Common myeloid progenitor, CD34-positive (primary cell): ENCODE results near the gene ADAM12.

Experiments
- CTCF ChIA-PET: fragments of 350-600 bp; sonication (Branson Sonifier 250); formaldehyde crosslinking; loops from one replicate; lab custom pipeline; 2021; ENCODE audit warnings: antibody characterized with exemption; lab: Charles Lee
- POLR2A ChIA-PET: fragments of 350-600 bp; sonication (Branson Sonifier 250); formaldehyde crosslinking; loops from one replicate; lab custom pipeline; 2021; ENCODE audit warnings: antibody characterized with exemption; lab: Charles Lee
- DNase-seq, 3 donors: peaks; one replicate each; pipeline versions ENCODE4 v3.0.0 to v3.0.0-alpha.2; 2013
- H3K27ac ChIP-seq, 2 experiments: 1 replicate in 1 of 2; 2 replicates in 1 of 2; pipeline ENCODE4 v1.7.0; 2013; ENCODE audit warnings: inconsistent platforms in 2 of 2, low read length in 2 of 2, mild to moderate bottlenecking in 2 of 2, low read depth in 1 of 2, moderate library complexity in 1 of 2; ENCODE audit not compliant: severe bottlenecking in 2 of 2, insufficient read depth in 1 of 2, poor library complexity in 1 of 2
- H3K27me3 ChIP-seq, 5 experiments: replicated peaks in 2 of 5; 1 replicate in 3 of 5; 2 replicates in 2 of 5; pipeline versions ENCODE4 v1.6.1 to v1.7.0; 2013; ENCODE audit warnings: low read length in 4 of 5, mild to moderate bottlenecking in 2 of 5, moderate library complexity in 2 of 5, inconsistent platforms in 1 of 5; ENCODE audit not compliant: insufficient read depth in 5 of 5, control insufficient read depth in 4 of 5
- H3K36me3 ChIP-seq, 4 experiments: 1 replicate in 2 of 4; 2 replicates in 2 of 4; pipeline versions ENCODE4 v1.6.1 to v1.7.0; 2013; ENCODE audit warnings: low read length in 3 of 4, control low read depth in 1 of 4, mild to moderate bottlenecking in 1 of 4; ENCODE audit not compliant: control insufficient read depth in 4 of 4, insufficient read depth in 4 of 4
- H3K4me1 ChIP-seq, 4 experiments: 1 replicate in 3 of 4; 2 replicates in 1 of 4; pipeline versions ENCODE4 v1.6.1 to v1.7.1; 2013; ENCODE audit warnings: low read length in 3 of 4, mild to moderate bottlenecking in 3 of 4, control low read depth in 1 of 4, inconsistent platforms in 1 of 4, moderate library complexity in 1 of 4; ENCODE audit not compliant: control insufficient read depth in 4 of 4, insufficient read depth in 4 of 4; ENCODE audit errors: control extremely low read depth in 1 of 4
- H3K4me3 ChIP-seq, 7 experiments: 1 replicate in 4 of 7; 2 replicates in 3 of 7; pipeline versions ENCODE4 v1.5.1 to v1.7.0; 2013; ENCODE audit warnings: mild to moderate bottlenecking in 7 of 7, low read length in 6 of 7, moderate library complexity in 6 of 7, inconsistent platforms in 2 of 7, low read depth in 2 of 7, control low read depth in 1 of 7; ENCODE audit not compliant: insufficient read depth in 4 of 7, control insufficient read depth in 1 of 7; ENCODE audit errors: extremely low read depth in 1 of 7
- H3K9me3 ChIP-seq, 5 experiments: 1 replicate in 4 of 5; 2 replicates in 1 of 5; pipeline versions ENCODE4 v1.6.1 to v1.7.1; 2013; ENCODE audit warnings: low read length in 4 of 5, mild to moderate bottlenecking in 2 of 5, inconsistent platforms in 1 of 5, low read depth in 1 of 5, moderate library complexity in 1 of 5; ENCODE audit not compliant: control insufficient read depth in 4 of 5, insufficient read depth in 2 of 5; ENCODE audit errors: control extremely low read depth in 1 of 5
- WGBS: methylation state at CpG from one replicate; pipeline ENCODE4 v1.1.5; 2013; ENCODE audit not compliant: insufficient coverage; 5-methylcytosine and 5-hydroxymethylcytosine counted together

The ADAM12 gene

GRCh38 chr10:126197036-126197543 is 191.2 kb downstream of the ADAM12 start:
- H3K36me3 ChIP-seq, result no peaks in the 10 kb centered on the region
- no peaks in the 10 kb centered on the region for H3K9me3 ChIP-seq
- no peak overlapping the region for H3K4me3 ChIP-seq
- DNase-seq, result no peak
- 92% methylated on average over 9 of the region's 9 CpGs for WGBS
- H3K27me3 ChIP-seq, result peaks cover 0 to 2% (median 0%) of the 10 kb centered on the region in 5 experiments
- no peaks in the 10 kb centered on the region for H3K4me1 ChIP-seq
- POLR2A ChIA-PET, result no interaction called here
- no peak overlapping the region for H3K27ac ChIP-seq
- CTCF ChIA-PET, result no interaction called here

GRCh38 chr10:126196281-126196680 is 192.0 kb downstream of the ADAM12 start:
- Histone ChIP-seq H3K4me1 (no peaks in the 10 kb centered on the region), H3K36me3 (no peaks in the 10 kb centered on the region), H3K4me3 (no peak overlapping the region), H3K27ac (no peak overlapping the region), H3K9me3 (no peaks in the 10 kb centered on the region), H3K27me3 (peaks cover 0 to 2% (median 0%) of the 10 kb centered on the region in 5 experiments)
- DNase-seq, result no peak
- POLR2A ChIA-PET, result no interaction called here
- WGBS, result 100% methylated on average over 2 of the region's 3 CpGs
- CTCF ChIA-PET, result no interaction called here

- Histone ChIP-seq H3K4me3 (no peak overlapping the region), H3K4me1 (no peaks in the 10 kb centered on the region), H3K36me3 (no peaks in the 10 kb centered on the region), H3K9me3 (no peaks in the 10 kb centered on the region), H3K27me3 (peaks cover 0 to 8% (median 2%) of the 10 kb centered on the region in 5 experiments), H3K27ac (no peak overlapping the region)
- ChIA-PET POLR2A (no interaction called here), CTCF (no interaction called here)
- DNase-seq, result no peak
- 83% methylated on average over 4 of the region's 4 CpGs for WGBS
Measured at GRCh38 chr10:126191192-126191591, 197.1 kb downstream of the ADAM12 start.

- ChIA-PET POLR2A (no interaction called here), CTCF (no interaction called here)
- Histone ChIP-seq H3K4me3 (no peak overlapping the region), H3K9me3 (no peaks in the 10 kb centered on the region), H3K4me1 (no peaks in the 10 kb centered on the region), H3K36me3 (no peaks in the 10 kb centered on the region), H3K27ac (no peak overlapping the region), H3K27me3 (peaks cover 0 to 15% (median 2%) of the 10 kb centered on the region in 5 experiments)
- no peak for DNase-seq
- 100% methylated on average over 3 of the region's 3 CpGs for WGBS
Measured at GRCh38 chr10:126188679-126189200, 199.5 kb downstream of the ADAM12 start.

GRCh38 chr10:126187399-126187798 is 200.9 kb downstream of the ADAM12 start:
- Histone ChIP-seq H3K27ac (no peak overlapping the region), H3K4me3 (no peak overlapping the region), H3K36me3 (no peaks in the 10 kb centered on the region), H3K4me1 (no peaks in the 10 kb centered on the region), H3K27me3 (peaks cover under 1 to 15% (median 2%) of the 10 kb centered on the region in 5 experiments), H3K9me3 (no peaks in the 10 kb centered on the region)
- CTCF ChIA-PET, result no interaction called here
- WGBS, result 72% methylated on average over 3 of the region's 5 CpGs
- no peak for DNase-seq
- POLR2A ChIA-PET, result no interaction called here

- 100% methylated on average over 2 of the region's 5 CpGs for WGBS
- Histone ChIP-seq H3K4me1 (no peaks in the 10 kb centered on the region), H3K36me3 (no peaks in the 10 kb centered on the region), H3K4me3 (no peak overlapping the region), H3K9me3 (no peaks in the 10 kb centered on the region), H3K27ac (no peak overlapping the region), H3K27me3 (peaks cover 1 to 15% (median 2%) of the 10 kb centered on the region in 5 experiments)
- CTCF ChIA-PET, result no interaction called here
- DNase-seq, result no peak
- POLR2A ChIA-PET, result no interaction called here
Measured at GRCh38 chr10:126186766-126187165, 201.5 kb downstream of the ADAM12 start.

- H3K4me1 ChIP-seq, result no peaks in the 10 kb centered on the region
- no peak for DNase-seq
- ChIA-PET CTCF (no interaction called here), POLR2A (no interaction called here)
- 93% methylated on average over 10 of the region's 10 CpGs for WGBS
- H3K36me3 ChIP-seq, result no peaks in the 10 kb centered on the region
- H3K27me3 ChIP-seq, result peaks cover 1 to 15% (median 2%) of the 10 kb centered on the region in 5 experiments
- no peak overlapping the region for H3K4me3 ChIP-seq
- H3K27ac ChIP-seq, result no peak overlapping the region
- H3K9me3 ChIP-seq, result no peaks in the 10 kb centered on the region
Measured at GRCh38 chr10:126185676-126186447, 202.4 kb downstream of the ADAM12 start.
